ENCODE measurements around the gene CDK11A. TPM values are rescaled to one million over a fixed set of nuclear protein-coding genes. Genes with fewer than 3 reads are reported as not detected.

Gene CDK11A
- total and polyA plus RNA-seq, 2 of the 8 experiments (the other 6 are each of a cell fraction or from before 2014, with no cell fraction given) = 15.0 to 45.6 TPM

- H3K4ac ChIP-seq (replicated peaks; ENCODE audit: insufficient read length, low read depth, low read length) = no peak overlapping the region
- TF ChIP-seq EGR1 (IDR thresholded peaks at IDR 0.05; ENCODE audit: borderline replicate concordance, low read depth, low read length) (no peak), RNF2 (IDR thresholded peaks at IDR 0.05; ENCODE audit: borderline replicate concordance, low read depth, low read length, missing control alignments, poor library complexity, severe bottlenecking) (no peak), KDM1A (IDR thresholded peaks at IDR 0.05; ENCODE audit: borderline replicate concordance, low read length) (no peak), KDM4A (IDR thresholded peaks at IDR 0.05; ENCODE audit: low read depth, low read length, severe bottlenecking) (no peak), SRF (IDR thresholded peaks at IDR 0.05; ENCODE audit: low read depth, low read length) (no peak), CBX5 (IDR thresholded peaks at IDR 0.05; ENCODE audit: low read depth, low read length) (no peak), SP1 (IDR thresholded peaks at IDR 0.05; ENCODE audit: low read depth, low read length) (no peak), POLR2A (IDR thresholded peaks at IDR 0.05; ENCODE audit: control extremely low read depth in 1 of 2, low read depth in 2 of 2, low read length in 2 of 2) (no peak), EP300 (IDR thresholded peaks at IDR 0.05; ENCODE audit: borderline replicate concordance in 1 of 2, low read depth in 2 of 2, low read length in 2 of 2) (no peak), HDAC2 (IDR thresholded peaks at IDR 0.05; ENCODE audit: borderline replicate concordance in 1 of 2, low read depth in 2 of 2, low read length in 2 of 2) (no peak)
- H3K79me2 ChIP-seq (ENCODE audit: control insufficient read depth in 1 of 2, insufficient read depth in 2 of 2, low read length in 2 of 2) = peaks cover 5 to 35% of the 10 kb centered on the region in 2 experiments; a peak in 3 of 4 replicates
- H3K56ac ChIP-seq (replicated peaks; ENCODE audit: insufficient read length, low read depth, low read length) = no peak overlapping the region
- H3K79me1 ChIP-seq (ENCODE audit: low read depth, low read length) = peaks cover 15% of the 10 kb centered on the region
- no peak overlapping the region for H3K4me2 ChIP-seq (ENCODE audit: insufficient read depth in 1 of 2, low read depth in 2 of 2, low read length in 2 of 2)
- no peak overlapping the region for H2BK20ac ChIP-seq (ENCODE audit: low read length)
- no peak overlapping the region for H3K14ac ChIP-seq (ENCODE audit: insufficient read length)
- WGBS, 2 experiments (ENCODE audit: extremely low coverage in 1 of 2, insufficient coverage in 1 of 2, insufficient read length in 1 of 2, insufficient replicate concordance in 2 of 2, low coverage in 1 of 2, low lambda C conversion rate in 2 of 2, missing lambda C conversion rate in 1 of 2) = 91% methylated on average over 10 of the region's 10 CpGs; no CpG with 5 or more reads in 1 of the 2 experiments
- H4K20me1 ChIP-seq (replicated peaks in 1 of 2; ENCODE audit: control insufficient read depth in 1 of 2, insufficient read depth in 2 of 2, low read length in 2 of 2) = peaks cover 22 to 35% of the 10 kb centered on the region in 2 experiments
- H4K8ac ChIP-seq (ENCODE audit: extremely low read depth, insufficient read depth, low read length) = no peak overlapping the region
- H2BK5ac ChIP-seq (ENCODE audit: low read depth, low read length) = no peak overlapping the region
- H2BK120ac ChIP-seq (replicated peaks; ENCODE audit: low read depth, low read length) = no peak overlapping the region
- no peaks in the 10 kb centered on the region for H3K27me3 ChIP-seq (replicated peaks in 1 of 4; ENCODE audit: control insufficient read depth in 3 of 4, extremely low read depth in 1 of 4, insufficient read depth in 3 of 4, low read length in 3 of 4)
- no peak overlapping the region for H2AFZ ChIP-seq (ENCODE audit: low read length)
- H4K5ac ChIP-seq (ENCODE audit: insufficient read length, low read depth, low read length) = no peak overlapping the region
- no peak overlapping the region for H4K91ac ChIP-seq (replicated peaks; ENCODE audit: insufficient read length, low read length)
- H2BK15ac ChIP-seq (ENCODE audit: low read length) = no peak overlapping the region
- no peak for FAIRE-seq
- H3K4me1 ChIP-seq (replicated peaks in 1 of 4; ENCODE audit: control insufficient read depth in 3 of 4, insufficient read depth in 4 of 4, low read length in 3 of 4) = no peaks in the 10 kb centered on the region
- no peak overlapping the region for H3K9ac ChIP-seq (replicated peaks in 1 of 4; ENCODE audit: extremely low read depth in 1 of 4, low read depth in 3 of 4, low read length in 3 of 4)
- no peak overlapping the region for H3K18ac ChIP-seq (ENCODE audit: extremely low read depth, low read length)
- H3K9me3 ChIP-seq (ENCODE audit: insufficient read depth in 2 of 2, low read depth in 1 of 2, low read length in 1 of 2) = no peaks in the 10 kb centered on the region
- no peak overlapping the region for H2AK5ac ChIP-seq (ENCODE audit: low read depth, low read length)
- CTCF ChIA-PET (ENCODE audit: partially characterized antibody) = interaction anchor here (2.1 kb wide), 1 partner anchor 16 kb away, joined by 6 read pairs; no protein-coding TSS in a partner anchor
- no peak overlapping the region for H3K4me3 ChIP-seq (ENCODE audit: extremely low read depth in 1 of 4, insufficient read depth in 2 of 4, low read depth in 3 of 4, low read length in 4 of 4)
- POLR2A ChIA-PET (ENCODE audit: partially characterized antibody) = no interaction called here
- H3K23ac ChIP-seq (ENCODE audit: insufficient read length) = no peak overlapping the region
- H3K23me2 ChIP-seq (ENCODE audit: low read depth, low read length) = no peaks in the 10 kb centered on the region
- H3K27ac ChIP-seq (ENCODE audit: low read depth, low read length) = no peak overlapping the region
- H3K36me3 ChIP-seq (ENCODE audit: control insufficient read depth in 2 of 4, insufficient read depth in 4 of 4, low read length in 3 of 4) = peaks cover 10 to 60% (median 38%) of the 10 kb centered on the region in 4 experiments
- no peak overlapping the region for H2BK12ac ChIP-seq (ENCODE audit: low read depth, low read length)
- DNase-seq (ENCODE audit: low read depth in 1 of 2, low spot score in 2 of 2) = no peak
Measured at GRCh38 chr1:1760715-1761114, 36.6 kb upstream of the CDK11A start.
